GM21528 (cell line): Measurements from ENCODE around the gene TIGAR.

Experiments used
- ATAC-seq: cut with Tn5 transposase; IDR thresholded peaks from one replicate; pipeline ENCODE4 v1.9.1; 2021; ENCODE audit warnings: mild to moderate bottlenecking, moderate library complexity; ENCODE audit not compliant: unreplicated experiment, low FRiP score

TIGAR gene

GRCh38 chr12:4301932-4302501 is 19.0 kb upstream of the TIGAR start:
- ATAC-seq, result no peak

GRCh38 chr12:4302881-4303280 is 18.1 kb upstream of the TIGAR start:
- no peak for ATAC-seq

- ATAC-seq, result no peak
Observed at GRCh38 chr12:4303750-4304149, 17.3 kb upstream of the TIGAR start.

GRCh38 chr12:4307593-4308333 is 13.2 kb upstream of the TIGAR start:
- ATAC-seq, result no peak

- no peak for ATAC-seq
Observed at GRCh38 chr12:4308334-4308950, 12.6 kb upstream of the TIGAR start.

- ATAC-seq, result no peak
Observed at GRCh38 chr12:4311776-4312175, 9.2 kb upstream of the TIGAR start.

GRCh38 chr12:4312251-4312650 is 8.8 kb upstream of the TIGAR start:
- no peak for ATAC-seq

- peak; percentile 53 for ATAC-seq
Observed at GRCh38 chr12:4320497-4320852, 538 bp upstream of the TIGAR start.

- no peak for ATAC-seq
Observed at GRCh38 chr12:4322726-4323125, 1.7 kb downstream of the TIGAR start.

GRCh38 chr12:4323396-4323795 is 2.4 kb downstream of the TIGAR start:
- no peak for ATAC-seq

GRCh38 chr12:4324366-4324765 is 3.4 kb downstream of the TIGAR start:
- no peak for ATAC-seq

- ATAC-seq, result no peak
Observed at GRCh38 chr12:4325966-4326365, 5.0 kb downstream of the TIGAR start.

GRCh38 chr12:4327293-4327692 is 6.3 kb downstream of the TIGAR start:
- no peak for ATAC-seq

- ATAC-seq, result no peak
Observed at GRCh38 chr12:4330203-4330602, 9.2 kb downstream of the TIGAR start.

- no peak for ATAC-seq
Observed at GRCh38 chr12:4331221-4331620, 10.2 kb downstream of the TIGAR start.

GRCh38 chr12:4331842-4332241 is 10.8 kb downstream of the TIGAR start:
- no peak for ATAC-seq

- no peak for ATAC-seq
Observed at GRCh38 chr12:4346931-4347330, 25.9 kb downstream of the TIGAR start.

GRCh38 chr12:4353785-4354208 is 32.8 kb downstream of the TIGAR start:
- no peak for ATAC-seq

GRCh38 chr12:4355156-4356040 is 34.4 kb downstream of the TIGAR start:
- ATAC-seq, result no peak

- no peak for ATAC-seq
Observed at GRCh38 chr12:4356041-4356327, 35.0 kb downstream of the TIGAR start.

GRCh38 chr12:4366090-4366489 is 45.1 kb downstream of the TIGAR start:
- ATAC-seq, result no peak
